Fibroblast of lung (primary cell): ENCODE data around the gene IDE. TPM values are rescaled to one million over a fixed set of nuclear protein-coding genes. Genes with fewer than 3 reads are reported as not detected.

Experiments
- DNase-seq, 2 donors: peaks; one replicate each; pipeline versions ENCODE4 v3.0.0 to v3.0.0-alpha.2; 2010; ENCODE audit warnings: low read depth in 2 of 2
- H2AFZ ChIP-seq: 2 replicates; pipeline ENCODE4 v1.5.1; 2012; ENCODE audit warnings: low read length, control low read depth, inconsistent platforms
- H3K27ac ChIP-seq: 2 replicates; pipeline ENCODE4 v1.5.1; 2011; ENCODE audit warnings: low read length, control low read depth; ENCODE audit not compliant: insufficient read depth
- H3K27me3 ChIP-seq: 2 replicates; pipeline ENCODE4 v1.5.1; 2011; ENCODE audit warnings: mild to moderate bottlenecking, low read length; ENCODE audit not compliant: control insufficient read depth, insufficient read depth
- H3K36me3 ChIP-seq: 2 replicates; pipeline ENCODE4 v1.5.1; 2011; ENCODE audit warnings: low read length; ENCODE audit not compliant: control insufficient read depth, insufficient read depth
- H3K4me1 ChIP-seq: 2 replicates; pipeline ENCODE4 v1.5.1; 2011; ENCODE audit warnings: low read length; ENCODE audit not compliant: control insufficient read depth, insufficient read depth; ENCODE audit errors: extremely low read depth
- H3K4me2 ChIP-seq: 2 replicates; pipeline ENCODE4 v1.5.1; 2011; ENCODE audit warnings: low read length, control low read depth; ENCODE audit not compliant: insufficient read depth; ENCODE audit errors: extremely low read depth
- H3K4me3 ChIP-seq, 4 experiments: fragments of 200-600 bp in 1 of 4; sonication (generic) in 1 of 4; replicated peaks in 1 of 4; 2 replicates each; pipeline ENCODE4 v1.5.1; 2011 to 2016; ENCODE audit warnings: low read length in 4 of 4, low read depth in 3 of 4, mild to moderate bottlenecking in 3 of 4, control low read depth in 2 of 4, inconsistent platforms in 1 of 4, mixed read lengths in 1 of 4; ENCODE audit not compliant: insufficient read depth in 1 of 4; ENCODE audit errors: control extremely low read depth in 1 of 4
- H3K79me2 ChIP-seq: 2 replicates; pipeline ENCODE4 v1.5.1; 2012; ENCODE audit warnings: mild to moderate bottlenecking, low read length, inconsistent platforms; ENCODE audit not compliant: control insufficient read depth, insufficient read depth
- H3K9ac ChIP-seq: 2 replicates; pipeline ENCODE4 v1.5.1; 2011; ENCODE audit warnings: mild to moderate bottlenecking, low read length, control low read depth; ENCODE audit not compliant: insufficient read depth
- H3K9me3 ChIP-seq: 2 replicates; pipeline ENCODE4 v1.5.1; 2012; ENCODE audit warnings: low read depth, low read length; ENCODE audit not compliant: control insufficient read depth, insufficient read depth
- H4K20me1 ChIP-seq: 2 replicates; pipeline ENCODE4 v1.5.1; 2011; ENCODE audit warnings: low read length; ENCODE audit not compliant: control insufficient read depth, insufficient read depth; ENCODE audit errors: extremely low read depth
- CTCF ChIP-seq, 2 donors: IDR thresholded peaks in 1 of 2; conservative IDR thresholded peaks in 1 of 2; 1 replicate in 1 of 2; 2 replicates in 1 of 2; pipeline ENCODE4 v1.5.1; 2011 to 2012; ENCODE audit warnings: low read length in 2 of 2, control low read depth in 1 of 2, inconsistent platforms in 1 of 2, low read depth in 1 of 2, mild to moderate bottlenecking in 1 of 2
- EZH2 ChIP-seq: IDR thresholded peaks from 2 replicates; pipeline ENCODE4 v1.5.1; 2012; ENCODE audit warnings: low read length, control low read depth, mild to moderate bottlenecking; ENCODE audit errors: missing control alignments
- polyA plus RNA-seq, 2 donors: library from polyadenylated mRNA; depleted of rRNA in 1 of 2; stranded (reverse) in 1 of 2; unstranded in 1 of 2; fragments of >200 nt; gene quantifications; 2 replicates each; pipeline ENCODE4 v1.2.1, GENCODE V29; 2011 to 2012; ENCODE audit warnings: missing spikeins in 1 of 2
- total RNA-seq: library from RNA; depleted of rRNA; stranded (reverse); fragments of >200 nt; gene quantifications from 2 replicates; pipeline ENCODE4 v1.2.1, GENCODE V29; 2014

Gene IDE
- total and polyA plus RNA-seq, 2 donors (not counting 1 experiment from before 2014, with no cell fraction given) = 21.3 to 24.5 TPM

- Histone ChIP-seq H3K4me1 (no peaks in the 10 kb centered on the region), H3K27me3 (no peaks in the 10 kb centered on the region), H3K4me3 (no peak overlapping the region), H3K79me2 (no peaks in the 10 kb centered on the region), H3K36me3 (no peaks in the 10 kb centered on the region), H3K27ac (no peak overlapping the region), H3K9ac (no peak overlapping the region), H3K9me3 (no peaks in the 10 kb centered on the region), H4K20me1 (no peaks in the 10 kb centered on the region), H3K4me2 (no peak overlapping the region), H2AFZ (no peak overlapping the region)
- TF ChIP-seq EZH2 = no peak
- no peak for DNase-seq
Measured at GRCh38 chr10:92434385-92434784, 139.5 kb downstream of the IDE start.

- Histone ChIP-seq H3K4me2 (no peak overlapping the region), H3K36me3 (no peaks in the 10 kb centered on the region), H3K9ac (no peak overlapping the region), H4K20me1 (no peaks in the 10 kb centered on the region), H3K4me3 (no peak overlapping the region), H3K4me1 (no peaks in the 10 kb centered on the region), H3K27ac (no peak overlapping the region), H3K27me3 (no peaks in the 10 kb centered on the region), H2AFZ (no peak overlapping the region), H3K9me3 (no peaks in the 10 kb centered on the region), H3K79me2 (no peaks in the 10 kb centered on the region)
- DNase-seq = no peak
- no peak for TF ChIP-seq EZH2
- no peak for TF ChIP-seq CTCF (conservative IDR thresholded peaks at IDR 0.05 in 1 of 2, IDR thresholded peaks at IDR 0.05 in 1 of 2; ENCODE audit: low read depth in 1 of 2, low read length in 2 of 2)
Measured at GRCh38 chr10:92432596-92432995, 141.3 kb downstream of the IDE start.

GRCh38 chr10:92430103-92430502 lies 143.8 kb downstream of the IDE start:
- Histone ChIP-seq H3K27me3 (no peaks in the 10 kb centered on the region), H3K27ac (no peak overlapping the region), H4K20me1 (no peaks in the 10 kb centered on the region), H3K9me3 (no peaks in the 10 kb centered on the region), H3K4me2 (no peak overlapping the region), H3K4me3 (no peak overlapping the region), H3K4me1 (no peaks in the 10 kb centered on the region), H3K79me2 (no peaks in the 10 kb centered on the region), H3K36me3 (no peaks in the 10 kb centered on the region), H3K9ac (no peak overlapping the region), H2AFZ (no peak overlapping the region)
- no peak for DNase-seq
- TF ChIP-seq EZH2 (no peak), CTCF (conservative IDR thresholded peaks at IDR 0.05 in 1 of 2, IDR thresholded peaks at IDR 0.05 in 1 of 2; ENCODE audit: low read depth in 1 of 2, low read length in 2 of 2) (no peak)
